HepG2 (cell line): ENCODE results near the gene TPRN. TPM values are rescaled to one million over a fixed set of nuclear protein-coding genes. Genes with fewer than 3 reads are reported as not detected.
A peak's percentile ranks its signal among the peaks of the same experiment; 100 is the strongest.

Experiments used
- ATAC-seq: fragments of 200-7000 bp; cut with Tn5 transposase; 3 replicates; pipeline ENCODE4 v1.9.1; 2020; ENCODE audit warnings: mild to moderate bottlenecking, moderate library complexity
- BruUV-seq: library from RNA; stranded (reverse); fragments of 400-500 nt; replicated peaks from 2 replicates; lab custom pipeline; 2021; lab: Mats Ljungman, UMichigan
- CTCF ChIA-PET: fragments of 300-600 bp; formaldehyde crosslinking; extraction: SDS; loops from one replicate; lab custom pipeline; 2021; ENCODE audit warnings: low total read pairs, inconsistent platforms, low intra/inter-chr PET ratio; lab: Yijun Ruan, JAX
- POLR2A ChIA-PET: fragments of 350-600 bp; sonication (Branson Sonifier 250); formaldehyde crosslinking; loops from one replicate; lab custom pipeline; 2020; ENCODE audit warnings: antibody characterized with exemption, inconsistent platforms; lab: Yijun Ruan, JAX
- DNase-seq: peaks from one replicate; pipeline ENCODE4 v3.0.0-alpha.2; 2015; ENCODE audit warnings: low spot score
- FAIRE-seq: peaks from 3 replicates; lab custom pipeline; 2011; peaks lifted over from hg19 to GRCh38; lab: Jason Lieb, UNC
- H2AFZ ChIP-seq: one replicate; pipeline ENCODE4 v1.6.1; 2011; ENCODE audit warnings: low read length, inconsistent platforms
- H3K27ac ChIP-seq: fragments of 300-600 bp; 3 replicates; pipeline ENCODE4 v1.8.0; 2011; ENCODE audit warnings: mixed run types, mild to moderate bottlenecking, mixed read lengths, low read length, inconsistent platforms; ENCODE audit not compliant: insufficient read depth; ENCODE audit errors: extremely low read length
- H3K27me3 ChIP-seq, 2 experiments: fragments of 200-600 bp in 1 of 2; 2 replicates in 1 of 2; 3 replicates in 1 of 2; pipeline versions ENCODE4 v1.6.0 to v1.8.0; 2011; ENCODE audit warnings: low read length in 2 of 2, mild to moderate bottlenecking in 2 of 2, moderate library complexity in 2 of 2, inconsistent platforms in 1 of 2; ENCODE audit not compliant: insufficient read depth in 2 of 2, control insufficient read depth in 1 of 2
- H3K36me3 ChIP-seq, 2 experiments: fragments of 200-600 bp in 1 of 2; replicated peaks in 1 of 2; 2 replicates in 1 of 2; 3 replicates in 1 of 2; pipeline versions ENCODE4 v1.5.1 to v1.8.0; 2011; ENCODE audit warnings: low read length in 2 of 2, inconsistent platforms in 1 of 2; ENCODE audit not compliant: insufficient read depth in 2 of 2, control insufficient read depth in 1 of 2
- H3K4me1 ChIP-seq: 2 replicates; pipeline ENCODE4 v1.5.1; 2012; ENCODE audit warnings: low read length, inconsistent platforms; ENCODE audit not compliant: insufficient read depth
- H3K4me2 ChIP-seq: 2 replicates; pipeline ENCODE4 v1.6.0; 2011; ENCODE audit warnings: low read depth, low read length, inconsistent platforms
- H3K4me3 ChIP-seq, 3 experiments: fragments of 200-600 bp in 1 of 3; sonication (generic), shearing (Covaris generic) in 1 of 3; replicated peaks in 1 of 3; 2 replicates each; pipeline ENCODE4 v1.5.1; 2011 to 2016; ENCODE audit warnings: low read length in 3 of 3, inconsistent platforms in 2 of 3, low read depth in 2 of 3, mild to moderate bottlenecking in 2 of 3, control low read depth in 1 of 3, mixed read lengths in 1 of 3; ENCODE audit not compliant: insufficient read depth in 1 of 3
- H3K79me2 ChIP-seq: one replicate; pipeline ENCODE4 v1.6.1; 2011; ENCODE audit warnings: low read length, inconsistent platforms; ENCODE audit not compliant: insufficient read depth
- H3K9ac ChIP-seq: 2 replicates; pipeline ENCODE4 v1.6.0; 2011; ENCODE audit warnings: mild to moderate bottlenecking, low read depth, low read length, inconsistent platforms; ENCODE audit not compliant: insufficient read depth
- H3K9me3 ChIP-seq: 2 replicates; pipeline ENCODE4 v1.5.1; 2012; ENCODE audit warnings: mild to moderate bottlenecking, low read length
- H4K20me1 ChIP-seq: 2 replicates; pipeline ENCODE4 v1.6.0; 2011; ENCODE audit warnings: inconsistent platforms, mild to moderate bottlenecking, low read length, moderate library complexity; ENCODE audit not compliant: insufficient read depth
- AGO2 ChIP-seq: fragments of 200-400 bp; formaldehyde crosslinking; optimal IDR thresholded peaks from 2 replicates; pipeline ENCODE3; 2017; ENCODE audit warnings: mild to moderate bottlenecking, low read depth, low read length, moderate library complexity
- CTCF ChIP-seq: sonication (generic); formaldehyde crosslinking; IDR thresholded peaks from 2 replicates; pipeline ENCODE4 v1.5.0; 2020; ENCODE audit warnings: mild to moderate bottlenecking, missing genetic modification reagents, moderate library complexity
- HES4 ChIP-seq: sonication (generic); formaldehyde crosslinking; IDR thresholded peaks from 2 replicates; pipeline ENCODE4 v1.9.0; 2021; ENCODE audit warnings: mild to moderate bottlenecking, missing genetic modification reagents, borderline replicate concordance
- HNRNPL ChIP-seq: fragments of 200-400 bp; formaldehyde crosslinking; IDR thresholded peaks from 2 replicates; pipeline ENCODE4 v1.6.1; 2017; ENCODE audit warnings: mild to moderate bottlenecking, low read depth, low read length
- RAD21 ChIP-seq: fragments of 450-650 bp; formaldehyde crosslinking; IDR thresholded peaks from 2 replicates; pipeline ENCODE4 v1.5.0; 2020; ENCODE audit warnings: mild to moderate bottlenecking
- SP140L ChIP-seq: sonication (generic); formaldehyde crosslinking; IDR thresholded peaks from 2 replicates; pipeline ENCODE4 v1.4.0; 2020; ENCODE audit warnings: missing genetic modification reagents, borderline replicate concordance
- STAG1 ChIP-seq: sonication (generic); formaldehyde crosslinking; IDR thresholded peaks from 2 replicates; pipeline ENCODE4 v1.4.0; 2020; ENCODE audit warnings: missing genetic modification reagents
- TAF1 ChIP-seq: sonication (generic); formaldehyde crosslinking; IDR thresholded peaks from 2 replicates; pipeline ENCODE4 v1.4.0; 2020; ENCODE audit warnings: missing genetic modification reagents
- TEF ChIP-seq: sonication (generic); formaldehyde crosslinking; IDR thresholded peaks from 2 replicates; pipeline ENCODE4 v1.5.0; 2020; ENCODE audit warnings: missing genetic modification reagents
- ZFYVE20 ChIP-seq: sonication (generic); formaldehyde crosslinking; IDR thresholded peaks from 2 replicates; pipeline ENCODE4 v1.8.0; 2023; ENCODE audit warnings: low read depth, mild to moderate bottlenecking, moderate library complexity, missing genetic modification reagents, borderline replicate concordance
- WGBS: methylation state at CpG from one replicate; pipeline ENCODE4 v1.1.6; 2017; ENCODE audit warnings: low lambda C conversion rate; 5-methylcytosine and 5-hydroxymethylcytosine counted together
- in situ Hi-C: cut with HindIII; loops from 2 replicates; pipeline ENCODE4 v1.10.0; 2017; ENCODE audit warnings: low pct_unique_long_range_greater_than_20kb; ENCODE audit not compliant: extremely low pct_ligation_motif_present
- intact Hi-C: fragments of 100-400 bp; cut with micrococcal nuclease; formaldehyde crosslinking; loops from one replicate; pipeline ENCODE4 v1.10.0; 2022; ENCODE audit not compliant: unreplicated experiment
- polyA plus RNA-seq, 8 experiments: library from polyadenylated mRNA; depleted of rRNA in 3 of 8; stranded (reverse) in 7 of 8; unstranded in 1 of 8; fragments of >200 nt; fragmentation: Illumina TruSeq in 4 of 8; extraction: Trizol in 4 of 8; gene quantifications; 2 replicates each; pipeline versions ENCODE4 v1.2.1 to v1.2.3, GENCODE V29; 2011 to 2016; ENCODE audit warnings: low read depth in 4 of 8, missing spikeins in 1 of 8, mixed read lengths in 1 of 8; ENCODE audit not compliant: insufficient read depth in 1 of 8
- total RNA-seq, 5 experiments: library from RNA; depleted of rRNA; stranded (reverse); fragments of >200 nt; fragmentation: Illumina TruSeq; extraction: Trizol; gene quantifications; 2 replicates each; pipeline ENCODE4 v1.2.3, GENCODE V29; 2016; ENCODE audit warnings: low read depth in 1 of 5

The TPRN gene
- total and polyA plus RNA-seq, 2 of the 13 experiments (the other 11 are each of a cell fraction or from before 2014, with no cell fraction given): 10.1 to 19.2 TPM

GRCh38 chr9:137214620-137215019 lies 14.1 kb upstream of the TPRN start:
- 96% methylated on average over 14 of the region's 19 CpGs for WGBS
- ATAC-seq (no peak), FAIRE-seq (no peak), DNase-seq (no peak)
- Histone ChIP-seq H2AFZ (no peak overlapping the region), H3K79me2 (peaks cover 3% of the 10 kb centered on the region), H4K20me1 (peaks cover 4% of the 10 kb centered on the region; the same call in 1 of the 2 replicates), H3K36me3 (no peaks in the 10 kb centered on the region; a peak in 1 of 5 replicates), H3K4me1 (peaks cover 28% of the 10 kb centered on the region), H3K27me3 (no peaks in the 10 kb centered on the region), H3K4me2 (no peak overlapping the region), H3K4me3 (no peak overlapping the region), H3K27ac (no peak overlapping the region), H3K9me3 (no peaks in the 10 kb centered on the region), H3K9ac (no peak overlapping the region)
- no peak for TF ChIP-seq SP140L (CRISPR knock-in tag)
- TF ChIP-seq TAF1 (CRISPR knock-in tag): no peak
- peak; percentile 1 for TF ChIP-seq AGO2
- POLR2A ChIA-PET: interaction anchor here (1.3 kb wide), 1 partner anchor 15 kb away, joined by 3 read pairs; no protein-coding TSS in a partner anchor
- intact Hi-C loops: no loop called here
- no TSS peak for BruUV-seq
- in situ Hi-C loops: no loop called here
- CTCF ChIA-PET: no interaction called here

GRCh38 chr9:137213160-137214060 lies 12.9 kb upstream of the TPRN start:
- POLR2A ChIA-PET: no interaction called here
- no peak for ATAC-seq
- no TSS peak for BruUV-seq
- TF ChIP-seq TEF (no peak), HES4 (no peak), RAD21 (CRISPR knock-in tag) (peak; percentile 56; the same call in 1 of the 2 replicates), STAG1 (peak; percentile 57), CTCF (CRISPR knock-in tag) (peak; percentile 60), HNRNPL (0 out of 2 replicates have a peak, but pooled peaks have one; percentile 61), ZFYVE20 (CRISPR knock-in tag) (no peak)

More at GRCh38 chr9:137213160-137214060, 12.9 kb upstream of the TPRN start:
- no peak overlapping the region for H2AFZ ChIP-seq
- no peaks in the 10 kb centered on the region for H4K20me1 ChIP-seq
- CTCF ChIA-PET: no interaction called here
- peaks cover 16% of the 10 kb centered on the region for H3K4me1 ChIP-seq
- H3K4me3 ChIP-seq: no peak overlapping the region
- in situ Hi-C loops: no loop called here
- no peak overlapping the region for H3K4me2 ChIP-seq
- H3K36me3 ChIP-seq: no peaks in the 10 kb centered on the region; a peak in 1 of 5 replicates
- no peaks in the 10 kb centered on the region for H3K27me3 ChIP-seq
- no peak for FAIRE-seq
- no peak for DNase-seq
- no peak overlapping the region for H3K27ac ChIP-seq
- peaks cover under 1% of the 10 kb centered on the region for H3K79me2 ChIP-seq
- intact Hi-C loops: no loop called here
- 95% methylated on average over 28 of the region's 49 CpGs for WGBS
- H3K9me3 ChIP-seq: no peaks in the 10 kb centered on the region
- H3K9ac ChIP-seq: no peak overlapping the region
